GM12874 (cell line): Measurements from ENCODE around the gene TMEM131.

ENCODE experiments used
- TF ChIP-seq, protein P1 (sequence below): IDR thresholded peaks from 2 replicates; pipeline ENCODE4 v1.5.1; 2011; ENCODE audit warnings: low read depth, mild to moderate bottlenecking, control low read depth, low read length, moderate library complexity; ENCODE audit not compliant: insufficient read depth

TMEM131 gene

DNA sequence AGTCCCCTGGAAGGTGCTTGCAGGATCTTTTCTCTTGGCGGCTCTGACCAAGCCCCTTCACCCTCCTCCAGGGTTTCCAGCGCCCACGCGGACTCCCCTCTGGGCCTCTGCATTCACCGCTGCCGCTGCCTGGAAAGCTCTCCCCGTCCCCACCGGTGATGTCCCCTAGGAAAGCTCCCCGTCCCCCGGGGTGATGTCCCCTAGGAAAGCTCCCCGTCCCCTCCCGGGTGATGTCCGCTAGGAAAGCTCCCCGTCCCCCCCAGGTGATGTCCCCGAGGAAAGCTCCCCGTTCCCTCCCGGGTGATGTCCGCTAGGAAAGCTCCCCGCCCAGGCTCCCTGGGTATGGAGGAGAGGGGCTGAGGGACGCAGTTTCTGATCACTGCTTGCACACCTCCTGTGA lies 254.5 kb downstream of the TMEM131 start:
- TF ChIP-seq, protein P1, sequence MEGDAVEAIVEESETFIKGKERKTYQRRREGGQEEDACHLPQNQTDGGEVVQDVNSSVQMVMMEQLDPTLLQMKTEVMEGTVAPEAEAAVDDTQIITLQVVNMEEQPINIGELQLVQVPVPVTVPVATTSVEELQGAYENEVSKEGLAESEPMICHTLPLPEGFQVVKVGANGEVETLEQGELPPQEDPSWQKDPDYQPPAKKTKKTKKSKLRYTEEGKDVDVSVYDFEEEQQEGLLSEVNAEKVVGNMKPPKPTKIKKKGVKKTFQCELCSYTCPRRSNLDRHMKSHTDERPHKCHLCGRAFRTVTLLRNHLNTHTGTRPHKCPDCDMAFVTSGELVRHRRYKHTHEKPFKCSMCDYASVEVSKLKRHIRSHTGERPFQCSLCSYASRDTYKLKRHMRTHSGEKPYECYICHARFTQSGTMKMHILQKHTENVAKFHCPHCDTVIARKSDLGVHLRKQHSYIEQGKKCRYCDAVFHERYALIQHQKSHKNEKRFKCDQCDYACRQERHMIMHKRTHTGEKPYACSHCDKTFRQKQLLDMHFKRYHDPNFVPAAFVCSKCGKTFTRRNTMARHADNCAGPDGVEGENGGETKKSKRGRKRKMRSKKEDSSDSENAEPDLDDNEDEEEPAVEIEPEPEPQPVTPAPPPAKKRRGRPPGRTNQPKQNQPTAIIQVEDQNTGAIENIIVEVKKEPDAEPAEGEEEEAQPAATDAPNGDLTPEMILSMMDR, result no peak

DNA sequence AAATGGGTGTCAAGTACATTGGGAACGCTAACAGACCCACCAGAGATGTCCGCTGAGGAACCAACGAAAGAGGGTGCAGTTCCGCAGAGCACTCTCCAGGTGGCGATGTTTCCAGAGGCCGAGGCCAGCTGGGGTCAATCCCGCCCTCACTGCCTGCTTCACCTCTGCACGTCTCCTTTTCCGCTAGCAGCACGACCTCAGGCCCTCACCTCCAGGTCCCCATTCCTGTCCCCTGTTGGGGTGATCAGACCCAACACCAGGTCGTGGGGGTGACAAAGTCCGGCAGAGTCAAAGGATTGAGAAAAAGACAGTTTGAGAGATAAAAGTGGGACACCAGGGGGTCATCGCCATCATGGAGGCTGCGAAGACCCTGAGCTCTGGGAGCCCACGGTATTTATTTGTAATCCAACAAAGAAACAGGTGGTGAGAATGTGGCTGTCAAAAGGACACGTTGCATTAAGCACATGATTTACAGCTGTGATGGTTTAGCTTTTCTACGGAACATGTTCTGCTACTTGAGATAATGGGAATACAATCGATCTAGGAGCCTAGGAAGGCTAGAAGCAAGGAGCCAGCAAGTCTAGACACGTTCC lies 255.1 kb downstream of the TMEM131 start:
- TF ChIP-seq, protein P1, result peak; percentile 87

DNA sequence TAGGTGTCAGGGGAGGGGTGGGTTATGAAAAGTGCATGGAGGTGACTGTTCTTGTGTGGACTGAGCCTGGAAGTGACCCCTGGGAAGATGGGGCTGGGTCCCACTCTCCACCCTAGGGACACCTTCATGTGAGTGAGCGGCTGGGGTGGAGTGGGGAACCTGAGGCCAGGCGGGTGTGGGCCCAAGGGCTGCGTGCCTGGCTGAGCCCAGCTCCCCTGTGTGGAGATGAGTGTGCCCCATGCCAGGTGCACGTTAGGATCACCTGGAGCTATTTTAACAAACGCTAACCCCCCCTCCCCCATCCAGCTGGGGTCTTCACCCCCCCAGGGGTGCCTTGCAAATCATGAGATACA lies 255.9 kb downstream of the TMEM131 start:
- TF ChIP-seq, protein P1, result no peak

DNA sequence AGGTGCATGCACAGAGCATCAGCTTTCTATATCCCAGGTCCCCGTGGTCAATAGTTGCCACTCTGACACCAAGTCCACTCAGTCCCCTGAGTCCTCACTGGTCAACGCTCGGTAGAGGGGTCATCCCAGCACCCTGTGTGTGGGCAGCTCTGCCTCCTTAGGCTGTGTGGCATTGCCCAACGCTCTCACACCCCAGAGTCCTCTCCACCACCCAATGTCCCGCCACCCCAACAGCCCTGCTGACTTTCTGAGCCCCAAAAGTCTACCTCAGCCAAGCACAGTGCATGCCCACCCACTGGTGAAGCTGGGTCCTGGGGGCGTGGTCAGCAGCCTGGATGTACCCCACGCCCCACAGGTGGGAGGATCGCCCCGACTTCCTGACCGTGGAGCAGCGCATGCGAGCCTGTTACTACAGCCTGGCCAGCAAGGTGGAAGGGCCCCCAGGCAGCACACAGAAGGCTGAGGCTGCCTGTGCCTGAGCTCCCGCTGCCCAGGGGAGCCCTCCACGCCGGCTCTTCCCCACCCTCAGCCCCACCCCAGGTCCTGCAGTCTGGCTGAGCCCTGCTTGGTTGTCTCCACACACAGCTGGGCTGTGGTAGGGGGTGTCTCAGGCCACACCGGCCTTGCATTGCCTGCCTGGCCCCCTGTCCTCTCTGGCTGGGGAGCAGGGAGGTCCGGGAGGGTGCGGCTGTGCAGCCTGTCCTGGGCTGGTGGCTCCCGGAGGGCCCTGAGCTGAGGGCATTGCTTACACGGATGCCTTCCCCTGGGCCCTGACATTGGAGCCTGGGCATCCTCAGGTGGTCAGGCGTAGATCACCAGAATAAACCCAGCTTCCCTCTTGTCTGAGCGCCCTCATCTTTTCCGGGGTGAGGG lies 256.5 kb downstream of the TMEM131 start:
- TF ChIP-seq, protein P1, result no peak

DNA sequence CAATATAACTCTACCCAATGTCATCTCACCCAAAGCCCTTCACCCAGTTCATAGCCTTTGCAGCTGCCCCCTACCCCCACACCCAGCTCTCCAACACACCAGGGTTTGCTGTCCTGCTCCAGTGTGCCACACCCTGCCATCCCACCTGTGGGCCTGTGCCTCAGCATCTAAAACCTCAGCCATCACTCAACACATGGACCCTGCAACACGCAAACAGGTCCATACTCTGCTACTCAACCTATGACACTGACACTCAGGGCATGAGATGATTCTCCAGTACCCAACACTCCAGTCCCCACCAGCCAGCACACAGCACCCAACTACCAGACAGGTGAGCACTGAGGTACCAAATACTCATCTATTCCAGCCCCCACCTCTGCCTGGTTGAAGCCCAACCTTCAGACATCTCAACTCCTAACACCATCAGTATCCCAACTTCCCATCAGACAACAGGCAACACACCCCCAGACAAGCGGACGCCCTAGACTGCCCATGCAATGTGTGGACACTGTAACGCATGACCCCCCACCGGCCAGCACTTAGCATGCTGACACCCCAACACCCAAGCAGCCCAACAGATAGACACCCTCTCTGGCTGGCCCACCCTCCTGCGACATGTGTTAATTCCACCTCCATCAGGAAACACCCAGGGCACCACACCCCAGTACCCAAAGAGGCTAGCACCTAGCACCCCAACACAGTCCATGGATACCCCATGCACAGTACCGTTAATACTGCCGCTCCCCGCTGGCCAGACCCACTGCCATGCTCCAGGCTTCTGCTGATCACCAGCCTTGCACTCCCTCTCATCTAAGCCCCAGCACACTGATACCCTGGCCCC lies 257.3 kb downstream of the TMEM131 start:
- TF ChIP-seq, protein P1, result no peak

DNA sequence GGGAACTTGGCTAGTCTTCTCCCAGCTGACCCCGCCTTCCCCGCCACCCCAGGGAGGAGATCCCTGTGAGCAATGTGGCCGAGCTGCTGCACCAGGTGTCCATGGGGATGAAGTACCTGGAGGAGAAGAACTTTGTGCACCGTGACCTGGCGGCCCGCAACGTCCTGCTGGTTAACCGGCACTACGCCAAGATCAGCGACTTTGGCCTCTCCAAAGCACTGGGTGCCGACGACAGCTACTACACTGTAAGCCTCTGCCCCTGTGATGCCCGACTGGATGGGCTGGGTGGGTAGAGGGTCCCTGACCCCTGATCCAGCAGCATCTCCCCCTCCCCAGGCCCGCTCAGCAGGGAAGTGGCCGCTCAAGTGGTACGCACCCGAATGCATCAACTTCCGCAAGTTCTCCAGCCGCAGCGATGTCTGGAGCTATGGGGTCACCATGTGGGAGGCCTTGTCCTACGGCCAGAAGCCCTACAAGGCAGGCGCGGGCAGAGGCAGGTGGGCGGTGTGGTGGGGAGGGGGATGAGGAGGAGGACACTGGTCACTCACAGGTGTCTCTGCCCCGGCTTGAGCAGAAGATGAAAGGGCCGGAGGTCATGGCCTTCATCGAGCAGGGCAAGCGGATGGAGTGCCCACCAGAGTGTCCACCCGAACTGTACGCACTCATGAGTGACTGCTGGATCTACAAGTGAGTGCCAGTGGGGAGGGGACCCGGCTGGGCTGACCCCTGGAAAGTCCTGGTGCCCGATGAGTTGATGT lies 258.1 kb downstream of the TMEM131 start:
- TF ChIP-seq, protein P1, result no peak
